OCI-LY1 (cell line): ENCODE data around the gene TIAM1.

ENCODE experiments used
- EZH2 ChIP-seq: fragments of 200-600 bp; sonication (generic), shearing (Covaris generic); IDR thresholded peaks from 2 replicates; pipeline ENCODE4 v1.8.0; 2017; ENCODE audit warnings: borderline replicate concordance, mixed run types, mild to moderate bottlenecking, antibody characterized with exemption, low read length, moderate library complexity, mixed read lengths
- TF ChIP-seq, protein P1 (sequence below): fragments of 200-600 bp; sonication (generic), shearing (Covaris generic); IDR thresholded peaks from 2 replicates; pipeline ENCODE4 v1.5.1; 2017; ENCODE audit warnings: mild to moderate bottlenecking, antibody characterized with exemption, low read length, moderate library complexity, mixed read lengths

DNA sequence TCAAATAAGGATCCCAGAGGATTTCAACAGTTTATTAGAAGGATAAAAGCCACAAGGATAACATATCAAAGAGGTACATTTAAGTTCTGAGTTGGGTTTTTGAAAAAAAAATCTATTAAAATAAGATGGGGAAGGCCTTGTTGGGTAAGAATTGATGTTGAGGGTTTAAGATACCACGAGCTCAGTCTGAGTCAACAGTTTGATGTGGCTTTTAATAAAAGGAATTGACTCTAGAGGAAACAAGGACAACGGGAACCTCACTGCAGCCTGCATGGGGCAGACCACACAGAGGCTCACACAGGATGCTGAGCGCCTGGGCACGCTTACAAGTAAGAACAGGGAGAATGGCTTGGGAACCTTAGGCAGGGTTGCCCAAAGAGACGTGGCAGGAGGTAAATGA lies 107.5 kb downstream of the TIAM1 start:
- TF ChIP-seq, protein P1, sequence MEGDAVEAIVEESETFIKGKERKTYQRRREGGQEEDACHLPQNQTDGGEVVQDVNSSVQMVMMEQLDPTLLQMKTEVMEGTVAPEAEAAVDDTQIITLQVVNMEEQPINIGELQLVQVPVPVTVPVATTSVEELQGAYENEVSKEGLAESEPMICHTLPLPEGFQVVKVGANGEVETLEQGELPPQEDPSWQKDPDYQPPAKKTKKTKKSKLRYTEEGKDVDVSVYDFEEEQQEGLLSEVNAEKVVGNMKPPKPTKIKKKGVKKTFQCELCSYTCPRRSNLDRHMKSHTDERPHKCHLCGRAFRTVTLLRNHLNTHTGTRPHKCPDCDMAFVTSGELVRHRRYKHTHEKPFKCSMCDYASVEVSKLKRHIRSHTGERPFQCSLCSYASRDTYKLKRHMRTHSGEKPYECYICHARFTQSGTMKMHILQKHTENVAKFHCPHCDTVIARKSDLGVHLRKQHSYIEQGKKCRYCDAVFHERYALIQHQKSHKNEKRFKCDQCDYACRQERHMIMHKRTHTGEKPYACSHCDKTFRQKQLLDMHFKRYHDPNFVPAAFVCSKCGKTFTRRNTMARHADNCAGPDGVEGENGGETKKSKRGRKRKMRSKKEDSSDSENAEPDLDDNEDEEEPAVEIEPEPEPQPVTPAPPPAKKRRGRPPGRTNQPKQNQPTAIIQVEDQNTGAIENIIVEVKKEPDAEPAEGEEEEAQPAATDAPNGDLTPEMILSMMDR: no peak
- TF ChIP-seq EZH2: no peak
